Heart left ventricle (tissue), 16 donors: Measurements from ENCODE around the gene IZUMO3. TPM values are rescaled to one million over a fixed set of nuclear protein-coding genes. Genes with fewer than 3 reads are reported as not detected.

Source experiments
- ATAC-seq, 4 donors: fragments of 200-7000 bp; cut with Tn5 transposase; one replicate each; pipeline ENCODE4 v1.9.1; 2020 to 2022; ENCODE audit warnings: moderate library complexity in 4 of 4, mild to moderate bottlenecking in 3 of 4, moderate number of reproducible peaks in 1 of 4
- DNase-seq, 5 donors: peaks; one replicate each; pipeline ENCODE4 v3.0.0-alpha.2; 2020
- H3K27ac ChIP-seq, 12 donors: fragments of 200-600 bp; sonication (generic) in 4 of 12; one replicate each; pipeline versions ENCODE4 v1.5.0 to v1.8.0; 2016 to 2022; ENCODE audit warnings: mild to moderate bottlenecking in 2 of 12
- H3K27me3 ChIP-seq, 9 donors: fragments of 200-600 bp; sonication (generic) in 2 of 9; one replicate each; pipeline versions ENCODE4 v1.5.1 to v1.8.0; 2016 to 2022; ENCODE audit warnings: mild to moderate bottlenecking in 3 of 9
- H3K36me3 ChIP-seq, 9 donors: fragments of 200-600 bp; sonication (generic) in 2 of 9; one replicate each; pipeline versions ENCODE4 v1.5.0 to v1.8.0; 2018 to 2022; ENCODE audit warnings: mild to moderate bottlenecking in 2 of 9
- H3K4me1 ChIP-seq, 12 donors: fragments of 200-600 bp; sonication (generic) in 4 of 12; one replicate each; pipeline versions ENCODE4 v1.5.0 to v1.8.0; 2016 to 2022; ENCODE audit warnings: mild to moderate bottlenecking in 3 of 12
- H3K4me3 ChIP-seq, 12 donors: fragments of 200-600 bp; sonication (generic) in 4 of 12; one replicate each; pipeline versions ENCODE4 v1.5.0 to v1.8.0; 2017 to 2022; ENCODE audit warnings: mild to moderate bottlenecking in 9 of 12, moderate library complexity in 4 of 12
- H3K9me3 ChIP-seq, 12 donors: fragments of 200-600 bp; sonication (generic) in 4 of 12; one replicate each; pipeline versions ENCODE4 v1.5.0 to v1.8.0; 2016 to 2022; ENCODE audit warnings: mild to moderate bottlenecking in 1 of 12
- POLR2A ChIP-seq, 2 donors: fragments of 450-650 bp; IDR thresholded peaks; one replicate each; pipeline ENCODE4 v1.6.1; 2017; ENCODE audit warnings: antibody characterized with exemption in 2 of 2, mild to moderate bottlenecking in 2 of 2, moderate library complexity in 2 of 2
- WGBS, 4 donors: extraction: QIAGEN DNeasy Blood & Tissue Kit in 2 of 4; methylation state at CpG; one replicate each; pipeline versions ENCODE4 v1.1.5 to v1.1.7; 2013 to 2018; 5-methylcytosine and 5-hydroxymethylcytosine counted together
- intact Hi-C, 10 donors: fragments of 100-400 bp; cut with DNase I; formaldehyde crosslinking; loops; one replicate each; pipeline versions ENCODE4 v1.11.1 to v1.14.2; 2022
- polyA plus RNA-seq, 2 donors: library from polyadenylated mRNA; stranded (reverse); fragments of 200-250 nt; gene quantifications; one replicate each; pipeline ENCODE4 v1.2.3, GENCODE V29; 2013
- total RNA-seq, 9 donors: library from RNA; depleted of rRNA in 2 of 9; stranded (reverse); fragments of >200 nt in 2 of 9; fragmentation: NEBNext Ultra II Directional in 3 of 9; extraction: Animal tissue kit (Norgen Biotek cat#: 25700) in 3 of 9; gene quantifications; one replicate each; pipeline versions ENCODE4 v1.1.0 to v1.2.4, GENCODE V29; 2016 to 2023
- TF ChIP-seq, protein P1 (sequence below), 12 donors: fragments of 200-600 bp; sonication (generic) in 4 of 12; IDR thresholded peaks; one replicate each; pipeline versions ENCODE4 v1.5.0 to v1.8.0; 2018 to 2022; ENCODE audit warnings: antibody characterized with exemption in 12 of 12, mild to moderate bottlenecking in 5 of 12
- donor health status: ischemic (EF 13 %, LVEDD 7.1; RV severe dilation, severe dysfunction).
- donor health status: healthy with polysubstance abuse.
- donor health status: DM: no; HTN: yes; CAD: no.
- donor health status: DM: no; HTN: no; CAD: no.
- donor health status: ischemic (EF 25% LVEDD 6.9; RV normal size, moderate dysfunction).
- donor health status: ischemic (EF 25% LVEDD 5.7; RV mildly dilated, moderate dysfunction).
- donor health status: healthy.
- donor health status: DM: yes; HTN: yes; CAD: no.
- donor health status: ischemic (EF 35%, LVEDD 5.7; RV mildly dilated, moderate dysfunction).
- donor health status: nonischemic (EF 11% LVEDD 7.7; RV severe dilation, severe dysfunction).
- donor health status: DM: yes; HTN: yes; CAD: no.
- donor health status: PGD.
- donor health status: ischemic (EF 29% LVEDD 5.4; RV normal size, mild dysfunction).
- donor health status: nonischemic (EF 23%, LVEDD 6.1; RV moderate dilation, normal function).

The IZUMO3 gene
- total and polyA plus RNA-seq, 11 donors = not detected

DNA sequence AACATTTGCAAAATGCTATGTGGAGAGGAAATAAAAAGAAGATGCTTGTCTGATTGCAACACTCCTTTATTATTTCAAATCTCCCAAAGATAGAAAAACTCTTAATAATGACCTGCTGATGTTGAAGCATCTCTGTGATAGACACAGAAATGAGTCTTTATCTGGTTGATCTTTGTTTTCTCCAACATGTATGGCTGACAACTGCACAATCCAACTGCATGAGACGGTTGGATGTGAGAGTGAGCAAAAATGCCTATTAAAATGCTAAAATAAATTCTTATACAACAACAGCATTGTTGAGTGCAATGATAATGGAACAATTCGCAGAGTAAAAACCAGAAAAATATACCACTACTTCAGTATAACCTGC, 7.5 kb upstream of the IZUMO3 start:
- ATAC-seq = no peak
- WGBS, 4 donors = 70 to 76% (median 74%) methylated on average over 2 of the region's 2 CpGs

DNA sequence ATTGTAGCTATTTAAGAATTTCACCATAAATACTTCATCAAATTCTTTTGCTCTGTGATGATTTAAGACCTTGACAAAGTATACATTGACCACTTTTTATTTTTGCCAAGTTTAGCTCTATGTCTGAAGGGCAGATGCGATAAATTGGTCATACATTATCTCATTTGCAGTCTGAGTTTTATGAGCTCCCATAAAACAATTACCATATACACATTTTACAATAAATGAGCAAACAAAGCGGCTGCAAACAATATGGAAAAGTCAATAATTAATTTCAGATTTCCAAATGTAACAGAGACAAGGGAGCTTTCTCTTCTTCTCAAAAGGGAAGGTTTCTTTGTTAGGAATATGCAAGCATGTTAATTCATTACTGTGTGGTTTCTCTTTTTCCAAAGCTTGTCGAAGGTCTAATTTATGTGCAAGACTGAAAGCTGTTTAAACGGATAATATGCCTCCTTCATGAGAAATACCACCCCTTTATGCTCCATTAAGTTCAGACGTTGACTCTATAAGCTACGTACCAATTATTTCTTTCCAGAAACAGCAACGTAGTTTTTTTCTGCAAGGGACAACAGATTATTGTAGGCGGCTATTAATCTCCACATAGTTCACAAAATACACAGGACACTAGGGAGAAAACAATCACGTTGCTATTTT, 7.0 kb upstream of the IZUMO3 start:
- Histone ChIP-seq H3K9me3 (peaks cover 0 to 10% (median 0%) of the 10 kb centered on the region in 12 donors), H3K27me3 (no peaks in the 10 kb centered on the region), H3K4me1 (no peaks in the 10 kb centered on the region), H3K36me3 (no peaks in the 10 kb centered on the region), H3K4me3 (no peak overlapping the region), H3K27ac (no peak overlapping the region)
- no peak for TF ChIP-seq POLR2A (IDR thresholded peaks at IDR 0.05)
- TF ChIP-seq, protein P1, sequence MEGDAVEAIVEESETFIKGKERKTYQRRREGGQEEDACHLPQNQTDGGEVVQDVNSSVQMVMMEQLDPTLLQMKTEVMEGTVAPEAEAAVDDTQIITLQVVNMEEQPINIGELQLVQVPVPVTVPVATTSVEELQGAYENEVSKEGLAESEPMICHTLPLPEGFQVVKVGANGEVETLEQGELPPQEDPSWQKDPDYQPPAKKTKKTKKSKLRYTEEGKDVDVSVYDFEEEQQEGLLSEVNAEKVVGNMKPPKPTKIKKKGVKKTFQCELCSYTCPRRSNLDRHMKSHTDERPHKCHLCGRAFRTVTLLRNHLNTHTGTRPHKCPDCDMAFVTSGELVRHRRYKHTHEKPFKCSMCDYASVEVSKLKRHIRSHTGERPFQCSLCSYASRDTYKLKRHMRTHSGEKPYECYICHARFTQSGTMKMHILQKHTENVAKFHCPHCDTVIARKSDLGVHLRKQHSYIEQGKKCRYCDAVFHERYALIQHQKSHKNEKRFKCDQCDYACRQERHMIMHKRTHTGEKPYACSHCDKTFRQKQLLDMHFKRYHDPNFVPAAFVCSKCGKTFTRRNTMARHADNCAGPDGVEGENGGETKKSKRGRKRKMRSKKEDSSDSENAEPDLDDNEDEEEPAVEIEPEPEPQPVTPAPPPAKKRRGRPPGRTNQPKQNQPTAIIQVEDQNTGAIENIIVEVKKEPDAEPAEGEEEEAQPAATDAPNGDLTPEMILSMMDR (IDR thresholded peaks at IDR 0.05) = no peak
- ATAC-seq (no peak), DNase-seq (no peak)
- WGBS, 4 donors = 75 to 81% (median 78%) methylated on average over 9 of the region's 9 CpGs
- intact Hi-C loops = loop anchor here in 1 of 10 donors (10.0 kb wide), 1 partner anchor 62 kb away; no protein-coding TSS in a partner anchor

More for the DNA sequence above, 7.5 kb upstream of the IZUMO3 start:
- intact Hi-C loops = loop anchor here in 1 of 10 donors (10.0 kb wide), 1 partner anchor 62 kb away; no protein-coding TSS in a partner anchor
- no peak overlapping the region for H3K27ac ChIP-seq
- no peaks in the 10 kb centered on the region for H3K36me3 ChIP-seq
- DNase-seq = no peak
- no peaks in the 10 kb centered on the region for H3K4me1 ChIP-seq
- no peak overlapping the region for H3K4me3 ChIP-seq
- TF ChIP-seq POLR2A (IDR thresholded peaks at IDR 0.05) = no peak
- TF ChIP-seq, protein P1 (IDR thresholded peaks at IDR 0.05) = no peak
- H3K27me3 ChIP-seq = no peaks in the 10 kb centered on the region
- peaks cover 0 to 10% (median 0%) of the 10 kb centered on the region in 12 donors for H3K9me3 ChIP-seq

DNA sequence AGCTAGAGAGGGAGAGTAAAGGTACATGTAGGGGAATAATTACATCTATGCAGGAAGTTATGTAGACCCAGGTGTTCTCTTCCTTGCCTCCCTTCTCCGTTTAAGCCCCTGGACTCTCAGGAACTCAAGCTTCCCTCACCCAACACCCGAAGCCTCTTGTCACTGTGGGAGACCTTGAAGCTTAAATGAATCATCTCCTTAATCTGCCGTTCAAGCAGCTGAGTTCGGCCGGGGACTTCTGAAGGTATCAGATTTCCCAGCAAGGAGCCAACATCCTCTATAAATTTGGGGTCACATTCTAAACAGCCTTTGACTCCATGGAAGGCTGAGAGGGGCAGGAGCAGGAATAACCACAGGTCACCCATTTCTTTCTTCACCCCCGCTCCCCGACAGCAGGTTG, 412 bp downstream of the IZUMO3 start:
- Histone ChIP-seq H3K27ac (no peak overlapping the region), H3K4me3 (no peak overlapping the region), H3K27me3 (no peaks in the 10 kb centered on the region), H3K4me1 (no peaks in the 10 kb centered on the region), H3K36me3 (no peaks in the 10 kb centered on the region), H3K9me3 (peaks cover 0 to 18% (median 0%) of the 10 kb centered on the region in 12 donors)
- intact Hi-C loops = no loop called here
- TF ChIP-seq, protein P1 (IDR thresholded peaks at IDR 0.05) = no peak
- no peak for TF ChIP-seq POLR2A (IDR thresholded peaks at IDR 0.05)
- no peak for DNase-seq
- WGBS, 4 donors = 52 to 66% (median 53%) methylated on average over 7 of the region's 7 CpGs
- no peak for ATAC-seq

- Histone ChIP-seq H3K4me3 (no peak overlapping the region), H3K36me3 (no peaks in the 10 kb centered on the region), H3K27ac (no peak overlapping the region), H3K27me3 (no peaks in the 10 kb centered on the region), H3K9me3 (peaks cover 0 to 12% (median 0%) of the 10 kb centered on the region in 12 donors), H3K4me1 (no peaks in the 10 kb centered on the region)
- WGBS, 4 donors = 77 to 86% (median 82%) methylated on average over 2 of the region's 2 CpGs
- intact Hi-C loops = no loop called here
- TF ChIP-seq, protein P1 (IDR thresholded peaks at IDR 0.05) = no peak
- no peak for TF ChIP-seq POLR2A (IDR thresholded peaks at IDR 0.05)
- ATAC-seq (no peak), DNase-seq (no peak)
Measured at GRCh38 chr9:24518545-24518944, 27.2 kb downstream of the IZUMO3 start.
